Choroid plexus epithelial cell (primary cell): Measurements from ENCODE around the gene COL15A1.
A peak's percentile ranks its signal among the peaks of the same experiment; 100 is the strongest.

Source experiments
- DNase-seq: peaks from one replicate; pipeline ENCODE4 v3.0.0-alpha.2; 2010; ENCODE audit warnings: low read depth
- H3K4me3 ChIP-seq: 2 replicates; pipeline ENCODE4 v1.5.1; 2011; ENCODE audit warnings: low read depth, mild to moderate bottlenecking, control low read depth, low read length, moderate library complexity
- TF ChIP-seq, protein P1 (sequence below): conservative IDR thresholded peaks from 2 replicates; pipeline ENCODE4 v1.5.1; 2011; ENCODE audit warnings: low read depth, mild to moderate bottlenecking, control low read depth, inconsistent platforms, low read length, moderate library complexity

COL15A1 gene

DNA sequence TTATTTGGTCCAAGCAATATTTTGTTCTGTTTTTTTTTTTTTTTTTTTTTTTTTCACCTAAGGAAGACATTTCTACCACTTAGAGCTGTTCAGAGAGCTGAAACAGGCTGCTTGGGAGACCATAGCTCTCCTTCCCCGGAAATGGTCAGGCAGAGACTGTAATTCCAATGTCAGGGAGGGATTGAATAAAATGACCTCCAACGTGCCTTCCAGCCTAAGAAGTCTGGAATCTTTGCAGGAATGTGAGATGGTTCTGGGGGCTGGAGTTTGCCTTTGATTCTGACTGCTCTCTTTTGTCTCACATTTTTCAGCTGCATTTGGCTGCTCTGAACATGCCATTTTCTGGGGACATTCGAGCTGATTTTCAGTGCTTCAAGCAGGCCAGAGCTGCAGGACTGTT, 122.9 kb downstream of the COL15A1 start:
- TF ChIP-seq, protein P1, sequence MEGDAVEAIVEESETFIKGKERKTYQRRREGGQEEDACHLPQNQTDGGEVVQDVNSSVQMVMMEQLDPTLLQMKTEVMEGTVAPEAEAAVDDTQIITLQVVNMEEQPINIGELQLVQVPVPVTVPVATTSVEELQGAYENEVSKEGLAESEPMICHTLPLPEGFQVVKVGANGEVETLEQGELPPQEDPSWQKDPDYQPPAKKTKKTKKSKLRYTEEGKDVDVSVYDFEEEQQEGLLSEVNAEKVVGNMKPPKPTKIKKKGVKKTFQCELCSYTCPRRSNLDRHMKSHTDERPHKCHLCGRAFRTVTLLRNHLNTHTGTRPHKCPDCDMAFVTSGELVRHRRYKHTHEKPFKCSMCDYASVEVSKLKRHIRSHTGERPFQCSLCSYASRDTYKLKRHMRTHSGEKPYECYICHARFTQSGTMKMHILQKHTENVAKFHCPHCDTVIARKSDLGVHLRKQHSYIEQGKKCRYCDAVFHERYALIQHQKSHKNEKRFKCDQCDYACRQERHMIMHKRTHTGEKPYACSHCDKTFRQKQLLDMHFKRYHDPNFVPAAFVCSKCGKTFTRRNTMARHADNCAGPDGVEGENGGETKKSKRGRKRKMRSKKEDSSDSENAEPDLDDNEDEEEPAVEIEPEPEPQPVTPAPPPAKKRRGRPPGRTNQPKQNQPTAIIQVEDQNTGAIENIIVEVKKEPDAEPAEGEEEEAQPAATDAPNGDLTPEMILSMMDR, result no peak
- no peak for DNase-seq

DNA sequence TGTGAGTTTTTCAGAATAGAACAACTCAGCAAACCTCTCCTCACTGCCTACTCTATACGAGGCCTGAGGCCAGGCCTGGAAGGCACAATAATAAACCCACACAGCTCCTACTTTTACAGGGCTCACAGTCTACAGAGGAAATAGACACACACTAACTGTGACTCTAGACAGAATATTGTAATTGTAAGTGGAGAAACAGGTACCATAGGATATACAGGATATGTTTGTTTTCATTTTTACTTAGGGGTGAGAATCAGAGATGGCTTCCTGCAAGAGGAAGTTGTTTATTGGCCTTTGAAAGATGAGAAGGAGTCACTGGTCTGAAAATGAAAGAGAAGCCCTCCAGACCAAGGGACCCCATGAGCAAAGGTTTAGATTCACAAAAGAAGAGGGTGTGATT, 125.4 kb downstream of the COL15A1 start:
- TF ChIP-seq, protein P1, result no peak
- DNase-seq, result no peak

More for the DNA sequence above, 122.9 kb downstream of the COL15A1 start:
- no peak overlapping the region for H3K4me3 ChIP-seq

DNA sequence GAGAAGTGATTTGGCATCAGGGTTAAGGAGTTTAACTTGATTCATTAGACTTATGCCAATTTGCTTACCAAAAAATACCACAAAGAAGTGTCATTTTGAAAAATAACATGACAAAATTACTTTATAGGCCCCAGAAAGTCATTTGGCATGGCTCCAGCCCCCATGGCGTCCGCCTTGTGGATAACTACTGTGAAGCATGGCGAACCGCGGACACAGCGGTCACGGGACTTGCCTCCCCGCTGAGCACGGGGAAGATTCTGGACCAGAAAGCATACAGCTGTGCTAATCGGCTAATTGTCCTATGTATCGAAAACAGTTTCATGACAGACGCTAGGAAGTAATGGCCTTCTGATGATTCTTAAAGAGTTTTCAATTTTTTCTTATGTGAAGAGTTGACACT, 125.8 kb downstream of the COL15A1 start:
- TF ChIP-seq, protein P1, result no peak
- no peak overlapping the region for H3K4me3 ChIP-seq
- DNase-seq, result peak; percentile 36

More for the DNA sequence above, 125.4 kb downstream of the COL15A1 start:
- H3K4me3 ChIP-seq, result no peak overlapping the region

- DNase-seq, result no peak
- no peak overlapping the region for H3K4me3 ChIP-seq
- TF ChIP-seq, protein P1, result no peak
Measured at GRCh38 chr9:99070681-99071080, 127.0 kb downstream of the COL15A1 start.

GRCh38 chr9:99071313-99072039, 127.8 kb downstream of the COL15A1 start:
- DNase-seq, result peak; percentile 53
- TF ChIP-seq, protein P1, result no peak
- H3K4me3 ChIP-seq, result no peak overlapping the region

DNA sequence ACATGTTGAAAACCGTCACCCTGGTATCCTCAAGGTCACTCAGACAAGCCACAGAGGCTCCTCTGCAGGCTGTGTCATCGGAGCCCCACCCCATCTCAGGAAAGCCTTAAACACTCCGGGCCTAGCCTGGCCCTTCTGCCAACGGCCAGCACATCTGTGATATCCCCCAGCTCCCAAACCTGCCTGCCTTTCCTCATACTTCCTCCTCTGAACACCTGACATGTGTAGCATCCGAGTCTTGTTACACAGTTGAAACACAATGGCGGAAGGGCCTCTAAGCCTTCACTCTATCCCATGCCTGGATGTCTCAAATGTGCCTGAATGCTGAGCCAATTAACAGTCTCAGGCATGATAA, 128.3 kb downstream of the COL15A1 start:
- TF ChIP-seq, protein P1, result no peak
- DNase-seq, result no peak
- no peak overlapping the region for H3K4me3 ChIP-seq

- DNase-seq, result no peak
- H3K4me3 ChIP-seq, result no peak overlapping the region
- TF ChIP-seq, protein P1, result no peak
Measured at GRCh38 chr9:99073347-99073746, 129.6 kb downstream of the COL15A1 start.
